HL-60 (cell line): Measurements from ENCODE around the gene FARSB.

Experiments used
- POLR2AphosphoS5 ChIP-seq: IDR thresholded peaks from 2 replicates; pipeline ENCODE4 v1.6.1; 2012; ENCODE audit warnings: low read depth
- TF ChIP-seq, protein P1 (sequence below): IDR thresholded peaks from one replicate; pipeline ENCODE4 v1.5.1; 2011; ENCODE audit warnings: low read length, control low read depth, inconsistent platforms; ENCODE audit not compliant: insufficient read depth

DNA sequence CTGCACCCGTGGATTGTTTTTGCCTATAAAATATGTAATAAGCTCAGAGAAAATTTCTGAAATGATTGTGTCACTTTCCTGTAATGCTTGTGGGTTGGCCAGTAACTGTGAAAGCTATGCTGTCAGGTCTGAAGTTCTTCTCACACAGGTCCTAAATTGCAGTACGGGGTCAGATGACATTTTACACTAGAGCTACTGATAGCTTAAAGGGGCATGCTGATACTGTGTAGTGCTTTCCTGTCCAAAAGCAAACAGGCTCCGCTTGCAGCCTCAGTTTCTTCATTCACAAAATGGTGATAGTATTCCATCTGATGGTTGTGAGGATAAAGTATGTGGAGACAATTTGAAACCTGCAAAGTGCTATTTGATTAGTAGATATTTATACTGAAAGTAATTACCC lies 7.6 kb upstream of the FARSB start:
- TF ChIP-seq, protein P1, sequence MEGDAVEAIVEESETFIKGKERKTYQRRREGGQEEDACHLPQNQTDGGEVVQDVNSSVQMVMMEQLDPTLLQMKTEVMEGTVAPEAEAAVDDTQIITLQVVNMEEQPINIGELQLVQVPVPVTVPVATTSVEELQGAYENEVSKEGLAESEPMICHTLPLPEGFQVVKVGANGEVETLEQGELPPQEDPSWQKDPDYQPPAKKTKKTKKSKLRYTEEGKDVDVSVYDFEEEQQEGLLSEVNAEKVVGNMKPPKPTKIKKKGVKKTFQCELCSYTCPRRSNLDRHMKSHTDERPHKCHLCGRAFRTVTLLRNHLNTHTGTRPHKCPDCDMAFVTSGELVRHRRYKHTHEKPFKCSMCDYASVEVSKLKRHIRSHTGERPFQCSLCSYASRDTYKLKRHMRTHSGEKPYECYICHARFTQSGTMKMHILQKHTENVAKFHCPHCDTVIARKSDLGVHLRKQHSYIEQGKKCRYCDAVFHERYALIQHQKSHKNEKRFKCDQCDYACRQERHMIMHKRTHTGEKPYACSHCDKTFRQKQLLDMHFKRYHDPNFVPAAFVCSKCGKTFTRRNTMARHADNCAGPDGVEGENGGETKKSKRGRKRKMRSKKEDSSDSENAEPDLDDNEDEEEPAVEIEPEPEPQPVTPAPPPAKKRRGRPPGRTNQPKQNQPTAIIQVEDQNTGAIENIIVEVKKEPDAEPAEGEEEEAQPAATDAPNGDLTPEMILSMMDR: no peak
- no peak for TF ChIP-seq POLR2AphosphoS5
